Measurements from ENCODE around the gene HEYL. TPM values are rescaled to one million over a fixed set of nuclear protein-coding genes. Genes with fewer than 3 reads are reported as not detected.

HEYL gene
- total and polyA plus RNA-seq, 9 of the 15 experiments (the other 6 are each of a cell fraction or from before 2014, with no cell fraction given) = 0.13 to 0.89 (median 0.25) TPM

DNA sequence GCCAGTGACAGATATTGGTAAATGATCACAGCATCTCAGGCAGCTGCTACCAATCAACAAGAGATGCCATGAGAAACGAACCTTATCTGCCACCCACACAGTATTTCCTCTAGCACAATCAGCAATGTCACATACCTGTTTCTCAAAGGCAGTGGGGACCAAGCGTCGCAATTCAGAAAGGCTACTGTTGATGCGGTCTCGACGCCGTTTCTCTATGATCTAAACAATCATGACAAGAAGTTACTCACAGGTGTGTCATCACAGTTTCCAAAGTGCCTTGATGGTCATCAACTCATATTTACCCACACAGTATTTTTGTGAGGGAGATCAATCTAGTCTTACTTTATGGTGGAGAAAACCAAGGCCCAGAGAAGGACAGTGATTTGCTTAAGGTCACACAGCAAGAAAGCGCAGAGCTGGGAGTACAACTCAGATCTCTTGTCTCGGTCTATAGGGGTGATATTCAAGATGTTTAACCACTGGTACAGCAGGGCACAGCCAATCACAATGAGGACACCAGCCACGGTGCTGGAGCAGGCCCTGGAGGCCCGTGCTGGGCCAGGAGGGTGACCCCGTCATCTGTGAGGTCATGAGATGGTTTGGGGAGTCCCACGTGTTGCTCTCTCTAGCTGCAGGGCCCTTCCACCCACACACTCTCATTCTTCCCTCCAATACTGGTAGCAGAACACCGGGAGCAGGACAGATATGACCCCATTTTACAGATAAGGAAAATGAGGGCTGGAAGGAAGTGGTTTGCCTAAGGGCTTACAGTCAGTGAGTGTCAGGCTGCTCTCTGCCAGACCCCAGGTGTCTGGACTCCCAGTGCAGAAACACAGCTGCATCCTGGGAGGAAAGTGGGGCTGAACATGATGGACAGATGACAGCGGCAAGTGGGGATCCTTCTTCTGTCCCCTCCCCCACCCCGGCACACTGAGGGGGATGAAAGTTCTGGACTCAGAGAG is 7.8 kb downstream of the HEYL start (continued):
- TF ChIP-seq, protein P1, sequence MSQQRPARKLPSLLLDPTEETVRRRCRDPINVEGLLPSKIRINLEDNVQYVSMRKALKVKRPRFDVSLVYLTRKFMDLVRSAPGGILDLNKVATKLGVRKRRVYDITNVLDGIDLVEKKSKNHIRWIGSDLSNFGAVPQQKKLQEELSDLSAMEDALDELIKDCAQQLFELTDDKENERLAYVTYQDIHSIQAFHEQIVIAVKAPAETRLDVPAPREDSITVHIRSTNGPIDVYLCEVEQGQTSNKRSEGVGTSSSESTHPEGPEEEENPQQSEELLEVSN (IDR thresholded peaks at IDR 0.05; ENCODE audit: borderline replicate concordance in 1 of 2, extremely low read depth in 1 of 2, insufficient read depth in 1 of 2, insufficient read length in 1 of 2, low read depth in 1 of 2, low read length in 1 of 2, poor library complexity in 1 of 2, severe bottlenecking in 1 of 2) = peak in 1 of 2 experiments; percentile 28
- no peak for TF ChIP-seq ASH1L (IDR thresholded peaks at IDR 0.05; ENCODE audit: borderline replicate concordance, low read depth, partially characterized antibody)
- peak; percentile 86 for TF ChIP-seq ZFP36 (IDR thresholded peaks at IDR 0.05; ENCODE audit: low read depth, low read length, partially characterized antibody)
- peak; percentile 78; the same call in 1 of the 2 replicates for TF ChIP-seq ADNP (tag; IDR thresholded peaks at IDR 0.05)

GRCh38 chr1:39628807-39629350 is 10.6 kb downstream of the HEYL start:
- 24% methylated on average over 11 of the region's 11 CpGs for WGBS (ENCODE audit: insufficient coverage, low coverage, missing lambda C conversion rate)
- no peak for ATAC-seq
- FAIRE-seq = no peak

More at GRCh38 chr1:39628807-39629350, 10.6 kb downstream of the HEYL start:
- no peak for DNase-seq (ENCODE audit: extremely low read depth in 1 of 4, low spot score in 3 of 4)
- no peak overlapping the region for H3K9ac ChIP-seq (ENCODE audit: insufficient read depth in 1 of 2, low read depth in 2 of 2, low read length in 2 of 2)
- BruUV-seq (replicated peaks) = no TSS peak
- no peaks in the 10 kb centered on the region for H3K36me3 ChIP-seq (ENCODE audit: control insufficient read depth, insufficient read depth, low read length)
- intact Hi-C loops (cut with micrococcal nuclease) = no loop called here
- no peak overlapping the region for H3K4me3 ChIP-seq
- H3K9me1 ChIP-seq (ENCODE audit: control insufficient read depth, insufficient read depth, low read length) = peaks cover 9% of the 10 kb centered on the region
- in situ Hi-C loops (cut with MboI) = no loop called here
- peaks cover 29% of the 10 kb centered on the region for H4K20me1 ChIP-seq (replicated peaks; ENCODE audit: control insufficient read depth, insufficient read depth, low read length)
- no peak overlapping the region for H2AFZ ChIP-seq (ENCODE audit: low read depth, low read length)
- peaks cover 65 to 85% of the 10 kb centered on the region in 2 experiments for H3K27me3 ChIP-seq (ENCODE audit: control insufficient read depth in 2 of 2, insufficient read depth in 2 of 2, low read length in 2 of 2)
- H3K4me2 ChIP-seq (ENCODE audit: insufficient read depth, low read length) = no peak overlapping the region
- CTCF ChIA-PET (ENCODE audit: low intra/inter-chr PET ratio) = no interaction called here
- no peak overlapping the region for H3K27ac ChIP-seq (ENCODE audit: extremely low read depth, low read depth, low read length)
- H3K79me2 ChIP-seq (ENCODE audit: control insufficient read depth, insufficient read depth, low read length) = no peaks in the 10 kb centered on the region
- H3K9me3 ChIP-seq (replicated peaks; ENCODE audit: control insufficient read depth, insufficient read depth, low read depth, low read length) = no peaks in the 10 kb centered on the region
- TF ChIP-seq RBM25 (IDR thresholded peaks at IDR 0.05; ENCODE audit: low read depth, low read length, severe bottlenecking) = peak; percentile 67
- peak; percentile 60; the same call in 1 of the 2 replicates for TF ChIP-seq ESRRA (IDR thresholded peaks at IDR 0.05; ENCODE audit: borderline replicate concordance, low read depth)
- TF ChIP-seq POLR3G (IDR thresholded peaks at IDR 0.05; ENCODE audit: extremely low read depth, insufficient read length, insufficient replicate concordance) = no peak
- TF ChIP-seq HINFP (tag; conservative IDR thresholded peaks at IDR 0.05; ENCODE audit: low read depth) = no peak
- H3K4me1 ChIP-seq (replicated peaks in 1 of 2; ENCODE audit: control insufficient read depth in 2 of 2, insufficient read depth in 2 of 2, low read length in 2 of 2) = peaks cover 3 to 16% of the 10 kb centered on the region in 2 experiments; a peak in 3 of 5 replicates
- POLR2A ChIA-PET = no interaction called here

Data from K562 (cell line).